NB4 (cell line): ENCODE data around the gene HIPK1.
A peak's percentile ranks its signal among the peaks of the same experiment; 100 is the strongest.

Source experiments
- DNase-seq: peaks from one replicate; pipeline ENCODE4 v3.0.0; 2010; ENCODE audit warnings: low read depth
- H3K4me3 ChIP-seq: one replicate; pipeline ENCODE4 v1.5.1; 2011; ENCODE audit warnings: mild to moderate bottlenecking, low read depth, low read length, moderate library complexity
- MYC ChIP-seq: IDR thresholded peaks from 2 replicates; pipeline ENCODE4 v1.6.1; 2011; ENCODE audit warnings: low read depth, low read length
- POLR2A ChIP-seq: IDR thresholded peaks from 2 replicates; pipeline ENCODE4 v1.6.1; 2011; ENCODE audit warnings: mild to moderate bottlenecking; ENCODE audit not compliant: insufficient read length; ENCODE audit errors: extremely low read depth
- TF ChIP-seq, protein P1 (sequence below): IDR thresholded peaks from one replicate; pipeline ENCODE4 v1.5.1; 2012; ENCODE audit warnings: low read depth, low read length
- TF ChIP-seq, protein P2 (sequence below): IDR thresholded peaks from 2 replicates; pipeline ENCODE4 v1.6.1; 2011; ENCODE audit warnings: low read depth, low read length

Gene HIPK1

DNA sequence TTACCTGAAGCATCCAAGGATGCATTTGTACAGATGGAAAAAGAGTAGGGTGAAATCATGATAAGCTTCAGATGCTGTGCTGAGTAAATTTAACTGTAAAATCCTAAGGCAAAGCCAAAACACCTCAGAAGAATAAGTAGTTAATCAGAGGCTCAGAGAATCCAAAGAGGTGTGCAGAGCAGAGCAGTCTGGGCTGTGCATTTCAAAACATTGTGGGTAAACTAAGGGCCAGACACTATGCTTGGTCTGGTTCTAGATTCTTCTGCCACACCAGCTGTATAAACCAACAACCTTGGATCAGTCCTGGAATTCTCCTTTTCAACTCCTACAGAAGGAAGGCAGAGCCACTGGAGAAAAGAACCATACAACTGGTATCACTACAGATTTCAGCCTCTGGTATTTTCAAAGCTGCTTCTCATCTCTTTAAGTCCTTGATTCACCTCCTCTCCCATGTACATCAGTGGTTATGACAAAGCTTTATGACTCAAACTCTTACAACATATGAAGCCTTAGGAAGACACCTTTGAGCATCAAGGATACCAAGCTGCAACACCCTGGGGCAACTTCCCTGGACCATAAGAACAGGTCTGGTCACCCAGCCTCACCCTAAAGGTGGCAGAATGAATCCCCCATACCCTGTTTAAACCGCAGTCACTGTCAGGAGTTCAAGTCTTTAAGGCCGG is 11.6 kb upstream of the HIPK1 start:
- DNase-seq = peak; percentile 29
- H3K4me3 ChIP-seq = no peak overlapping the region
- TF ChIP-seq, protein P1, sequence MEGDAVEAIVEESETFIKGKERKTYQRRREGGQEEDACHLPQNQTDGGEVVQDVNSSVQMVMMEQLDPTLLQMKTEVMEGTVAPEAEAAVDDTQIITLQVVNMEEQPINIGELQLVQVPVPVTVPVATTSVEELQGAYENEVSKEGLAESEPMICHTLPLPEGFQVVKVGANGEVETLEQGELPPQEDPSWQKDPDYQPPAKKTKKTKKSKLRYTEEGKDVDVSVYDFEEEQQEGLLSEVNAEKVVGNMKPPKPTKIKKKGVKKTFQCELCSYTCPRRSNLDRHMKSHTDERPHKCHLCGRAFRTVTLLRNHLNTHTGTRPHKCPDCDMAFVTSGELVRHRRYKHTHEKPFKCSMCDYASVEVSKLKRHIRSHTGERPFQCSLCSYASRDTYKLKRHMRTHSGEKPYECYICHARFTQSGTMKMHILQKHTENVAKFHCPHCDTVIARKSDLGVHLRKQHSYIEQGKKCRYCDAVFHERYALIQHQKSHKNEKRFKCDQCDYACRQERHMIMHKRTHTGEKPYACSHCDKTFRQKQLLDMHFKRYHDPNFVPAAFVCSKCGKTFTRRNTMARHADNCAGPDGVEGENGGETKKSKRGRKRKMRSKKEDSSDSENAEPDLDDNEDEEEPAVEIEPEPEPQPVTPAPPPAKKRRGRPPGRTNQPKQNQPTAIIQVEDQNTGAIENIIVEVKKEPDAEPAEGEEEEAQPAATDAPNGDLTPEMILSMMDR = no peak
- TF ChIP-seq MYC = no peak

DNA sequence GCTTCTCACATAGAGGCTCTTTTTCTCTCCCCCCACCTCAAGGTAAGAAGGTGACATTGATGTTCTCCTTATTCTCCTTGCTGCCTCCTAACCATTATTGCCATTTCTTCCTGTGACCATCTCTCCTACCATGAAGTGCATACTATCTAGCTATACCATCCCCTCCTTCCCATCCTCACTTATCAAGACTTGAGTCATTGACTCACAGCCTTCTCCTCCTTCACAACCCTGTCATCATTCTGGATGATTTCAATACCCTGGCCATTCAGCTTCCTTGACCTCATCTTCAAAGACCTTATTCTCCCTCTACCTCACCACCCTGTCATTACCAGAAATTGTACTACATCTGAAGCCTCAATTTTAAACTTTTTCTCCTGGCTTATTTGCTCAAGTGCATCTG is 10.9 kb upstream of the HIPK1 start:
- no peak for DNase-seq
- no peak for TF ChIP-seq POLR2A
- no peak for TF ChIP-seq MYC
- TF ChIP-seq, protein P2, sequence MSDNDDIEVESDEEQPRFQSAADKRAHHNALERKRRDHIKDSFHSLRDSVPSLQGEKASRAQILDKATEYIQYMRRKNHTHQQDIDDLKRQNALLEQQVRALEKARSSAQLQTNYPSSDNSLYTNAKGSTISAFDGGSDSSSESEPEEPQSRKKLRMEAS = no peak
- TF ChIP-seq, protein P1 = no peak
- no peak overlapping the region for H3K4me3 ChIP-seq

DNA sequence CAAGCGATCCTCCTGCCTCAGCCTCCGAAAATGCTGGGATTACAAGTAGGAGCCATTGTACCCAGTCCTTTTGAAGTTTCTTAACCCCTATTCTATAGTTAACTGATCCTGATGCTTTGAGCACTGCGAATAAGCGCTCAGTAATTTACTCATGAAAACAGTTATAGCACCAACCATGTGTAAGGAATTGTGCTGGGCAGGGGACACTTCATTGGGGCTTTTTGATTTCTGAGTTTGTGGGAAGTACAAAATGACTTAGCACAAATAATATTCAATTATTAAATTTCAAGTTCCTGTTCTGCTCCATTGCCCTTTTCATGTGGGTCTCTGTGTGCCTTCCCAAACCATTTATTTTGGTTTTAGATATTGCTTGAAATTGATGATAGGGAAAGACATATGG is 6.2 kb upstream of the HIPK1 start:
- DNase-seq = no peak
- TF ChIP-seq, protein P1 = no peak
- TF ChIP-seq, protein P2 = no peak
- TF ChIP-seq MYC = no peak
- no peak for TF ChIP-seq POLR2A
- no peak overlapping the region for H3K4me3 ChIP-seq

DNA sequence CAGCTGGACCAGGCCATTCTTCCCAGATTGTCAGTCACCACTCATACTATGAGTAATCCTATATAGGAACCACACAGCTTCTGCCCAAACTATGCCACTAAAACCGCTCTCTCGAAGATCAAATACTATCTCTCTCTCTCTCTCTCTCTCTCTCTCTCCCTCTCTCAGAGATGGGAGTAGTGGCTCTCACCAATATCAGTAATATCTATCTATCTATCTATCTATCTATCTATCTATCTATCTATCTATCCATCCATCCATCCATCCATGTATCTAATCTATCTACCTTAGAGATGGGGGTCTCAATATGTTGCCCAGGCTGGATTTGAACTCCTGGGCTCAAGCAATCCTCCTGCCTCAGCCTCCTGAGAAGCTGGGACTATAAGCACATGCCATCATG is 4.7 kb upstream of the HIPK1 start:
- TF ChIP-seq, protein P1 = no peak
- no peak for TF ChIP-seq MYC
- TF ChIP-seq, protein P2 = no peak
- TF ChIP-seq POLR2A = no peak
- no peak for DNase-seq
- no peak overlapping the region for H3K4me3 ChIP-seq

DNA sequence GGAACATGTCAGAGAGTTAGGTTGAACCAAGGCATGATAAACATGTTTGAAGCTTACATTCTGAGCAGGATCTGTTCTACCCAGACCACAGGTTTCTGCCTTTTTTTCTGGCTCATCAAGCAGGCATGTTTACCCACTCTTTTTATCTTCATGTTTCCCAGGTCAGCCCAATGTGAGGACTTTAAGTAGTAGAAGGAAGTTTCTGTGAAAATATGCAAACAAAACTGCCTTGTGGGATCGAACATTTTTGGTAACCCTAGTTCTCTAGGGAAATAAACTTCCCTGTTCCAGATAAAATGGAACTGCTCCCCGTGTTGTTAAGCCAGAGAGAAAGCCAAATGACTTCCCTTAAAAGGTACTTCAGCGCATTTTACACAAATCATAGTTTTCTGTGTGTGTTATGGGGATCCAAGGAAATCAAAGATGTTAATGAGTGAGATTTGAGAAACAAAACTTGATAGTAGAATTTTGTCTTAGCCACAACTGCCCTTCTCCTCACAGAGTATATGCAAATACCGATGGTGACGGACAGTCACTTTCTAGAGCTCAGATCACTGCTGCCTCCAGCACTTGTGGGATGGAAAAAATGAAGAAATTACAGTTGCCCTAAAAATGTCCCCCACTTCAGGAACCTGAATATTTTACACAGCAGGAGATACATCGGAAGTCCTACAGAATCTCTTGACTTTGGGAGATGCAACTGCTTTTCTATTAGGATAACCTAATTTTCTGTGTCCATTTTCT is 765 bp upstream of the HIPK1 start:
- TF ChIP-seq, protein P2 = no peak
- TF ChIP-seq POLR2A (no peak), MYC (no peak)
- TF ChIP-seq, protein P1 = no peak
- DNase-seq = peak; percentile 49
- peak overlapping the region; percentile 82 for H3K4me3 ChIP-seq
